Stimulated activated CD8-positive, alpha-beta memory T cell treated with anti-CD3 and anti-CD28 coated beads, Interleukin-15, amount 100 ng/mL, for 1 hour (primary cell): ENCODE results near the gene CCNQ.

Experiments used
- DNase-seq: peaks from one replicate; pipeline ENCODE4 v3.0.0-alpha.2; 2020; ENCODE audit warnings: low read depth

Gene CCNQ

DNA sequence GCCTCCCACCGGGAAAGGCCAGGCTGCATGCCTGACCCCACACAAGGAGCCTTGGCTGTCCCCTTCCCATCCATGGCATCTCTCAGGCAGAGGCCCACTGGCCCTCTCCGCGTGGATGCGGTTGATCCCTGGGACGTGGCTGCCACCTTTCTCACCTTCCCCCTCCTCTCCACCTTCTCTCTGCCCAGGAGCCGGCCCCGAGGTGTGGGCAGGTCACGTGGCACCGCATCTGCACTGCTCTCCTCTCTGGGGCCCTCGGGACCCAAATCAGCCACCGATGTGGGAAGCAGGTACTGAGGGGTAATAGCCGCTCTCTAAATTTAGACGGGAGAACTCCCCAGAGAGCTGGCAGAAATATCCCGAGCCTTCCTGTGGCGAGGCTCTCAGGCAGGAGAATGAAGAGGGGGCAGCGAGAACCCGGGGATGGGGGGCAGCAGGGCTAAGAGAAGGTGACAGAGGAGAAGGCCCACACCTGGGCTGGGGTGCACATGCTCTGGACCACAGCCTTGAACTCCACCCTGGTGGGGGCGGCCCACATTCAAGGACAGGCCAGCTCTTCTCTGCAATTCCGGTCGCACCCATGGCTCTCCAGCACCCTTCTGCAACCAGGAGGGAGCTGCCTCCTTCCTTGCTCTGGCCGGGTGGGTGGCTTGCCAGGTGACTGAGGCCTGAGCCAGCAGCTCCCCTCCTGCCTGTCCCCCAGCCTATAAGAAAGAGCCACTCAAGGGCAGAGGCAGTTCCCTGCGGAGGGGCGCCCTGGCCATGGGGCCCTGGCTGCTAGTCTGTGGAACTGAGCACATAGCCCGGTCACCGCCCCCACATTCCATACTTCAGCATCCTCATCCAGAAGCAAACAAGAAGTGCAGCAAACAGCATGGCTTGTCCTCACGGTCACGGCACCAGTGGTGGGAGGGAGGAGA lies 38.4 kb upstream of the CCNQ start:
- DNase-seq = no peak

DNA sequence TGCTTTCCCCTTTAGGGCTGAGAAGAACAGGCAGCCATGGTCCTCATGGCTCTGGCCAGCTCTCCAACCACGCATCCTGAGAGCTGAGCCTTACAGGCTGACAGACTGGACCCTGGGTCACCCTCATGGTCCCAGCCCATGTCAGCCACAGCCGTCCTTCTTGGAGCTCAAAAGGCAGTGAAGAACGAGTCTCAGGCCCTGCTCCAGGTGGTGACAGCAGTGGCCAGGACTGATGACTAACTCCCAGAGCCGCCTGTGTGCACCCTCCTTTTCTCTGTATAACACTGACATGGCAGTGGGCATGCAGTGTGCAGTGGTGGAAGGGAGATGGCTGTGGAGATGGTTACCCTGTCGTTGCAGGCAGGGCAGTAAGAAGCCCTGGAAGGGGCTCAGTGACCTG lies 37.8 kb upstream of the CCNQ start:
- DNase-seq = no peak

DNA sequence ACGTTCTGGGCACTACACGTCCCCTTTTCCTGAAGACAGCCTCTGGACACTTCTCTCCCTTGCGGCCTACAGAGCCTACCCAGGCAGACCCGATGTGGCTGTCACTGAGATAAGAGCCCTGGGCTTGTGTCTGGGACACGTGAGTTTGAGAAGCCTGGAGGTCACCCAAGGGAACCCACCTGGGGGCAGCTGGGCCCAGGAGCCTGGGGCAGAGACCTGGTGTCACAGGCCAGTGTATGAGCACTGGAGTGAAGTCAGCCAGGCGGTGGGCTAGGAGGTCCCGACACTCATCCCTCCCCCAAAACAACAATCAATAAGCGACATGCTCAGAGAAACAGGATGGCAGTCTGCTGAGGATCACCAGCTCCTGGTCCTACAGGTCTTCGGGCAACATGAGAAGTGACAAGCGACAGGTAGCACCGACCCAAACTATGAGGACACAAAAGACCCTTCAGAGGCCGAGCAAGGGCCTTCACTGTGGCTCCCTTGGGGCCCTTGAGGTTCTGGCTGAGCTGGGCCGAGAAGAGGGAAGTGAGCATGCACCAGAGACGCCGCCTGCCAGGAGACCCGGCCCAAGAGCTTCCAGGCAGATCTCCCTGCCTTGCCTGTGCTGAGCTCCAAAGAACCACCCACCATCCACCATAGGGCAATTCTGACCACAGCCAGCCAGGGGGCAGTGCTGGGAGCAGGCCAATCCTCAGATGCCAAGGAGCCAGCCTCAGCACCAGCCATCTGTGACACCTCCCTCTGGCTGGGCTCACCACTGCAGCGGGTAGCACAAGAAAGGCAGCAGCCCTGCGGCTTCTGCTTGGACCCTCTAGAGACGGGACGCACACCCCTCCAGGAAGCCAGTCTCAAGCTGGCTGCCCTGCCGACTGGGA lies 37.1 kb upstream of the CCNQ start:
- DNase-seq = no peak

DNA sequence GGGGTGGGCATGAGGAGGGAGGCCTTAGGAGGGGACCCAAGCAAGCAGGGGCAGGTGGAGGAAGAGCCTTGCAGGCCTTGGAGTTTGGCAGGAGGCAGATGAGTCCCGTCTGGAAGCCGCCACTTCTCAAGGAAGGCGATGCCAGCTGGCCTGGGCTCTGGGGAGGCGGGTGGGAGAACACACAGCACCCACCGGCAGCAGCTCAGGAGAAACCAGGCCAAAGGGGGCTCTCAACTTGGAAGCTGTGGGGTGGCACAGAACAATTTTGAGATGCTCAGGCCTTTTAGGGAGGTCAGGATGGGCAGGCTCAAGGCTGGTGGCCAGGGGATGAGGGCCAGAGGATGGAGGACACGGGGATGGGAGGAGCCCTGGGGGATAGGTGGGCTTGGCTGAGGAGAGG lies 36.4 kb upstream of the CCNQ start:
- no peak for DNase-seq

DNA sequence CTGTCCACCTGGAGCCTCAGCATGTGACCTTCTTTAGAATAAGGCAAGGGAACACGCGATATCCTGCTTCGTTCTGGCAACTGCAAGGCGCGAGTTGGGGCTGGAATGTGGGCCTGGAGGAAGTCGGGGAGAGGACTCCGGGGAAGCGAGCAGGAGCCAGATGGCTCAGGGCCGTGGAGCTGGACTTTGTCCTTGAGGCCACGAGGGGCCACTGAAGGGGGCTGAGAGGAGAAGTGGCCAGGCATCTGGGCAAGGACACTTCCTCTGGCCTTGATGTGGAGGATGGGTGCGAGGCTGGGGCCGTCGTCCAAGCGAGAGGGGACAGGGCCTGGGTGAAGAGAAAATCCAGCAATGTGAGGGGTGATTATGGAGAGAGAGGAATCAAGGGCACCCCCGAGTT lies 35.9 kb upstream of the CCNQ start:
- DNase-seq = no peak

DNA sequence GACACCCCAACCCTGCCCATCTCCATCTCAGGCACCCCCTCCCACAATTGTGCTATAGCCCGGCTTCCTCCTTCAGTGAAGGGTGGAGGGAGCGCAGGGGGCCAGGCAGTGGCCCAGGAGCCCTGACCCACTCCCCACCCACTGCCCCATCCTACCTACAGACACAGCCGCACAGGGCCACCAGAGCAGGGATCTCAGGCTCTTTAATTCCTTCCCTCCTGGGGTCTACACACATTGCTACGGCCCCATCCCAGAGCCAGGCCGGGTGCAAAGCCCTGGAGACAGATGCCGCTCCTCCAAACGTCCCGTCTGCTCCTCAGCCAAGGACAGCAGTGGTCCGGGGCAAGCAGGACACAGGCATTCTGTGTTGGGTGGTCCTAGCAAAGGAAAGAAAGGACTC lies 35.3 kb upstream of the CCNQ start:
- DNase-seq = no peak

DNA sequence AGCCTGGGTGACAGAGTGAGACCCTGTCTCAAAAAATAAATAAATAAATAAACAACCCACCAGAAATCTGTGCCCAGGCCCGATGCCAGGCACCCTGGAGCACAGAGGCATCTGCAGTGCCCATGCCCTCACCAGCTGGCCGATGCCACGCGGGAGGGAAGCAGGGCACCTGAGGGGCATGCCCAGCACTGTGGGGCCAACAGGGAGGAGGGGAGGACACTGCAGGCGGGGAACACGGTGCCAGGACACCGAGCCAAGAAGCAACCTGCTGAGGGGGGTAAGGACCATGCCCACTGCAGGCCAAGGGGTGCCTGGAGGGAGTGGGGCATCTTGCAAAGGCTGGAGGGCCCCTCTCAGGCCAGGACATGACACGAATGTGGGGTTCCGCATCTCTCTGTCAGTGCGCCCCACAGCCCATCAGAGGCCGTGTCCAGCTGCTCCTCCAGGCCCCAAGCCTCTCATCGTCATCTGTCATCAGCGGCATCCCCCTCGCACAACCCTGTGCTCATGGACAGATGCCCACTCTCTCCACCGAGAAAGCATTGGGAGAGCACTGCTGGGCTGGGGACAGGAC lies 34.8 kb upstream of the CCNQ start:
- no peak for DNase-seq

DNA sequence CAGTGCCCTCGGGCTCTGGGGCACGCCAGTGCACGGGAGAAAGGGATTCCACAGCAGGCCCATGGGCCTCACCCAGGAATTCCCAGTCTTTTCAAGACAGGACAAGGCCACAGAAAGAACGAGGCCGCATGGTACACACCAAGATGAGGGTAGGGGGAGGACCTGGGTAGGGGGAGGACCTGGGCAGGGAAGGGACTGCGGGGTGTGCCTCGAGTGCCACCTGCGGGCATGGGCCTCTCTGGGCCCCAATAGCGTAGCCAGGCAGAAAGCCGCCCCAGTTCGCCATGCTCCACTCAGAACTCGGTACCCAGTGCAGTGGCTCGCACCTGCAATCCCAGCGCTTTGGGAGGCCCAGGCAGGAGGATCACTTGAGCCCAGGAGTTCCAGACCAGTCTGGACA lies 34.1 kb upstream of the CCNQ start:
- DNase-seq = no peak

DNA sequence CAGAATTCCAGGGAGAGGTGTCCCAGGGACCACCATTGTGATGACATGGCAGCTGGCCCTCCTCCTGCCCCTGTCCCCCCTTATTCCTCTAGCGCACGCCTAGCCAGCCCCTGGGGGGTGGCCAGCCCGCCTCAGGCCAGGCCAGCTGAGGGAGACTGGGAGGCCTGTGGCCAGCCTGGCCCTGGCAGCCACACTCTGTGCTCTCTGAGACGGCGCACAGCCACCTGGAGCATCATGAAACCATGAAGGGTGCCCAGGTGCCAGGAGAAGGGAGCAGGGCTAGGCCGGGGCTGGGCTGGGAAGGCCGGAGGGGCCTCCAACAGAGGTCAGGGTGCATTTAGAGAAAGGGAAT lies 33.6 kb upstream of the CCNQ start:
- DNase-seq = no peak

DNA sequence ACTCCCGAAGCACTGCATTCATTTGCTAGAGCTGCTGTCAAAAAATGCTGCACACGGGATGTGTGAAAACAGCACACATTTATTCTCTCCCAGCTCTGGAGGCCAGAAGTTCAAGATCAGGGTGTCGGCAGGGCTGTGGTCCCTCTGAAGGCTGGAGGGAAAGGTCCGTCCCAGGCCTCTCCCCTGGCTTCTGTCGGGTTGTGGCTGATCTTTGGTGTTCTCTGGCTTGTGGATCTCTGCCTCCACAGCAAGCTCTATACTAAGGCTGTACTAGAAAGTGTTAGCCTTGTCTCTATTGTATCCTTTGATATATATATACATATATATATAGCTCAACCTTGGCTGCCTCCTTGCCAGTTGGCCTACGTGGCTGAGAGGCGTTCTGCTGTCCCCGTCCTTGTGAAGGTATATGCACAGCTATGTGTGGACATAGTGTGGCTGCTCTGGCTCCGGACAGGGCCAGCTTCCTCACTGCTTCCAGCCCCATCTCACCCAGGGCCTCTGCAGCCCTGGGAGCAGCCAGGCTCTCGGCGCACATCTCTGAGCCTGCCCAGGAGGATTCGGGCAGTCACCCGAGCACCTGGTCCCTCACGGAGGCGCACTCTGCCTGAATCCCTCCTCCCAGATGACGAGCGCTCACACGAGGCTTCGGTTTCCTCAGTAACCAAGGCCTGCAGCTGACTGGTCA lies 33.1 kb upstream of the CCNQ start:
- no peak for DNase-seq

DNA sequence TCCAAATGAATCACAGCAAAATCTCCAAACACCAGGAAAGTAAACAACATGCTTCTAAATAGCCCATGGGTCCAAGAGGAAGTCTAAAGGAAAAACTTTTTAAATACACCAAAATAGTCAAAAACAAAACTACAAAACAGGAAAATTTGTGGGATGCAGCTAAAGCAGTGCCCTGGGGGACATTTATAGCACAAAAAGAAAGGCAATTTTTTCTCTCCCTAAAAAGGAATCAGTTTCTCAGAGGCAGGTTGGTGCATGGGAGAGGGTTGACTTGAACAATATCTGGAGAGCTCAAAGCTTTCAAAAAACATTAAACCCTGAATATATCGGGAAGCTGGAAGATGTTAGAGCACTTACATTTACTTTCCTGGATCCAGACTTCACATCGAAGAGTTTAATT lies 32.4 kb upstream of the CCNQ start:
- no peak for DNase-seq

DNA sequence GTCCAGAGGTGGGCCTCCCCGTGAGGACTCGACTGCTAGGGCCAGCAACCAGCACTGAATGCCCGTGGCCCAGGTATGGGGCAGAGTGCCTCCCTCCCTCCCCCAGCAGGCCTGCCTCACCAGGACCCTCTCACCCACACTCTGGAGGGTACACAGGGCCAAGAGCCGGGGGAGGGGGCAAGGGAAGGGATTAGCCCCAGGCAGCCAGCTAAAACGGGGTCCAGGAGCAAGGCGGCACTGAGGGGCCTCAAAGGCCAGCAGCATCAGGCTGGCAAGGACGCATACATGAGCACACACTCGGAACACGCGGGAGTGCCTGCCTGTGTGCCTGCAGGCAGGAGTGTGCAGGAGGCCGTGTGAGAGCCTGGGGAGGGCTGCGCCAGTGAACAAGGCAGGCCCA lies 29.7 kb upstream of the CCNQ start:
- no peak for DNase-seq

DNA sequence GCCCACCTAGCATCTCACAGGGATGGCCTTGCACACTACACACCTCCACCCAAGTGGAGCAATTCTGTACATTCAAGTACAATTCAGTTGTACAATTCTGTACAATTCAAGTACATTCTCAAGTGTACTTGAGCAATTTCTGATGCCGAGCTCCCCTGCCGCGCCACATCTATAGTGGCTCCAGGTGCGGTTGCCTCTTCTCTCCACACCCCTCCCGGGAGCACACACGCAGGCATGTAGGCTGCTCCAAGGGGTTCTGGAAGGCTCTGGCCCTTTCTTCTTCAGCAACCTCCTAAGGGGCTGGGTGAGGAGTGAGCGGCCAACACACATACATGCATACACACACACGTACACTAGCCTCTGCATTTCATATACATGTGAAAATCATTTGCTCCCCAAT lies 29.2 kb upstream of the CCNQ start:
- DNase-seq = no peak

DNA sequence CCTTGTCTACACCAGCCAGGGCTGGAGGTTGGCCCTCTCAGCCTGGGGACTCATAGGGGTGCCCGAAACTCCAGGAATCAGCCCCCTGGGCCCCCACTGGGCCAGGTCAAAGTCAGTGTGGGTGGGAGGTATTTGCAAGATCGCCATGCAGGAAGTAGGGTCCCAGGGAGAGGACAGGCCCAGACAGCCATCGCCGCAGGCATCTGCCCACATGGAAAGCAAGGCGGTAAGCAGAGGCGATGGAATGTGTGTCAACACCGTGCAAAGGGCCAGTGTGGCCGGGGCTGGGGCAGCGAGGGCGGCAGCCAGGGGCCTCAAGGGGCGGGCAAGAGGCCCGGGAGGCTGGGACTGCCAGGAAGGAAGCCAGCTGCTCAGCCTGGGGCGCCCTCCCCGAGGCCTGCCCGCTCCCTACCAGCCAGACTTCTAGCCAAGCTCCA lies 28.8 kb upstream of the CCNQ start:
- DNase-seq = no peak

DNA sequence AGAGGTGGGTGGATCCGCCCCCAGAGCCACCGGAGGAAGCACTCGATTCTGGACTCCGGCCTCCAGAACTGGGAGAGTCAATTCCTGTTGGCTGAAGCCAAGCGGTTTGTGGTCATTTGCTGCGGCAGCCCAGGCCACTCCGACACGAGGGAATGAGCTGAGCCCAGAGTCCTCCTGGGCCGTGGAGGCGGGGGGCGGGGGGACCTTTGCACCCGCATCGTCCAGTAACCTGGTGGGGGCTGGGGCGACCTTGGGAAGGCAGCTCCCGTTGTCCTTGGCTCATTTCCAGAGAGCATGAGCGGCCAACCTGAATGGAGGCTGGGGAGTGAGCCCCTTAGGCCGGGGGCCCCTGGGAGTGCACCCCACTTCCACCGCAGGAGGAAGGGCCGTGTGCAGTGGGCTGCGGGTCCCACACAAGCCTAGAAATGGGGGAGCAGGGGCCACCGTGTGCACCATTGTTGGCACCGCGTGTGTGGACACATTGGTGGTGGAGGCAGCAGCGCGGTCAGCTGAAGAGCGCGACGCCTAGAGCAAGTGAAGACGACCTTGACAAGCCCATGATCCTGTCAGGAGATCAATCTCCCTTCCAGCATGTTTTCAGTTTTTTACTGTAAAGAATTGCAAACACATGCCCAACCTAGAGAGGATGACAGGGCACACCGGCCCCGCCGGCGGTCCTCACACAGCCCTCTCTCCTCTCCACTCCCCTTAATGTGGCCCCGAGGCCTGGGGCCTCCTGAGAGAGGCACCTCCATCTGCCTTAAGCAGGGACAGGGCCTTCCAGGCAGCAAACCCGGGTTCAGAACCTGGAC lies 28.1 kb upstream of the CCNQ start:
- DNase-seq = no peak

DNA sequence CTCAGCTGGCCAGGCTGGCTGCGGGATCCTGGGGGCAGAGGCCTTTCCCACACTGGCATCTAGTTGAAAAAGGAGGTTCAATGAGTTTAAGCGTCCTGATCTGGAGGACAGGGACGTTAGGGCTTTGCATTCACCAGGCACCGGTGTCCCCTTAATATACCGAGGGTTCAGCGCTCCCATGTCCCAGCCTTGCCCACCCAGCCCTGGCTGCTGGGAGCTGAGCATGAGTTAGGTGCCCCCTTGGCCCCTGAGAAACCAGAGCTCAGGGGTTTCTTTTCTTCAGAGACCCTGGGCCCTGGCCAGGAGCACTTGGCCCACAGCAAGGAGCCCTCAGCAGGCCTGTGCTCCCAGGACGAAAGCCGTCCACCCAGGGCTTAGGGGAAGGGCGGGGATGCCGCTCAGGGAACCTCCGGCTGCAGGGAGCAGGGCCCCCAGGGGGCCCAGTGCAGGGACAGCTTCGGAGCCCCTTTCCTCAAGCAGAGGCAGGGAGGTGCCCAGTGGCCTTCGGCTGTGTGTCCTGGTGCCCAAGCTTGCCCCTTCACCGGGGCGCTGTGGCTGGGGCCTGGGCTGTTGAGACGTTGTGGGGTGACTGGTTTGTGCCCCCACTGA lies 27.2 kb upstream of the CCNQ start:
- no peak for DNase-seq

DNA sequence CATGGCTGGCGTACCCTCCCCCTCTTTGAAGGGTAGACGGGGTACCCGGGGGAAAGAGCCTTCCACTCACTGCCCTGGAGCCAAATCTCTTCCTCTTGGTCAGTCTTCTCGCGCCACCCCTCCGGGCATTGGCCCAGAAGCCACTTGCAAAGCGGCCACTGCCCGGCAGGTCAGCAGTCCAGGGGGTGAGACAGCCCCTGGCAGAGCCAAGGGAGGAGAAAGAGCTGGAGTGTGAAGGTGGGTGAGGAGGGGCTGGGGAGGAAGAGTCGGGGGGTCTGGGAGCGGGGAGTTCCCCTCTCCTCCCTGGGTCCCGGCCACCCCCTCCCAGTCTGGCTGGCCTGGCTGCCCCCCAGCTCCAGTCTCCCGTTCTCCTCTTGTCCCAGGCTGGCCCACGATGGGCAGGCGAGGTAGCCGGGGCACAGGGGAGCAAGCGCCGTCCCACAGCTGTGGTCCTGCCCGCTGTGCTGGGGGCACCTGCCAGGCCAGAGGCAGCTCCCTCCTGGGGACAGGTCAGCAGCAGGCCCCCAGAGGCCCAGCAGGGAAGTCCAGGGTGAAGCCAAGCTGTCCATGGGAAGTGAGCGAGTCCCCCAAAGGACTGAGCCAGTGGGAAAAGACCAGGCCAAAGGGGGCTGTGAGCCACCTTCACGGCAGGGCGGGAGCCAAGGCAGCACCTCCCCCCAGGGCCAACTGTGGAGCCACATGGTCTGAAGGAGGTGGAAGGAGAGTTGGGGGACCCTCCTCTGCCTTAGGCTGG lies 26.5 kb upstream of the CCNQ start:
- no peak for DNase-seq

DNA sequence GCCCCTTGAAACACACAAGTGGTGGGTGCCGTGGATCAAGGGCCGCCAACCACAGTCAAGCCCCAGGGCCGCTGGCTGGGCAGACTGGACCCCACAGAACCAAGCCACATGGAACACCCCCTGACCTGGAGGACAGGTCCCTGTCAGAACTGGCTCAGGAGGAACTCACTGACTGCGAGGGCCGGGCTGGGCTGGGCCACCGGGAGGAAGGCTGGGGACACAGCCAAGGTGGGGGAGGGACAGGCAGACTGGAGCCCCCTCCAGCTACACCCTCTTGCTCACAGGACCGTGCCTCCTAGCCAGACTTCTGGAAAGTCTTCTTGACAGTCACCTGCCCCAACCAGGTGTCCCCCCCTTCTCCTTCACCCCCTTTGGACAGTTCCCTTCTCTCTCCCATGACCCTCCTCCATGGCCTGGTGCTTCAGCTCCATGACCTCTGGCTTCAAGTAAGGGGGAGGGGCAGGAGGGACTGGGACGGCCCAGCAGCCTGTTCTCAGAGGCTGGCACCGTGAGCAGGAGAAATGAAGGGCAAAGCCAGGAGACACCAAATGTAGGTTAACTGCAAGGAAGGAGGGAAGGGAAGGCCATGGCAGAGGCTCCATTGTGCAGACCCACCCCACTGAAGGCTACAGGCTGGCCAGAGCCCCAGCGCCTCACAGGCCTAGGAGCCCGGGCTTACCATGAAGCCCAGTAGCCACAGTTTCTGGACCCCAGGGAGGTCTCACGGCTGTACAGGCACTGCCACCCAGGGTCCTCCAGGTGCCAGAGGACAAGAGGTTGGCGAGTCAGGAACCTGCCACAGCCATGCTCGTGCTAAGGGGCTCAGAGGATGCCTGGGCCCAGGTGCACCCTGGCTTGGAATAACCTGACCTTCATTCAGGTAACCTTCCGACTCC lies 25.5 kb upstream of the CCNQ start:
- no peak for DNase-seq

DNA sequence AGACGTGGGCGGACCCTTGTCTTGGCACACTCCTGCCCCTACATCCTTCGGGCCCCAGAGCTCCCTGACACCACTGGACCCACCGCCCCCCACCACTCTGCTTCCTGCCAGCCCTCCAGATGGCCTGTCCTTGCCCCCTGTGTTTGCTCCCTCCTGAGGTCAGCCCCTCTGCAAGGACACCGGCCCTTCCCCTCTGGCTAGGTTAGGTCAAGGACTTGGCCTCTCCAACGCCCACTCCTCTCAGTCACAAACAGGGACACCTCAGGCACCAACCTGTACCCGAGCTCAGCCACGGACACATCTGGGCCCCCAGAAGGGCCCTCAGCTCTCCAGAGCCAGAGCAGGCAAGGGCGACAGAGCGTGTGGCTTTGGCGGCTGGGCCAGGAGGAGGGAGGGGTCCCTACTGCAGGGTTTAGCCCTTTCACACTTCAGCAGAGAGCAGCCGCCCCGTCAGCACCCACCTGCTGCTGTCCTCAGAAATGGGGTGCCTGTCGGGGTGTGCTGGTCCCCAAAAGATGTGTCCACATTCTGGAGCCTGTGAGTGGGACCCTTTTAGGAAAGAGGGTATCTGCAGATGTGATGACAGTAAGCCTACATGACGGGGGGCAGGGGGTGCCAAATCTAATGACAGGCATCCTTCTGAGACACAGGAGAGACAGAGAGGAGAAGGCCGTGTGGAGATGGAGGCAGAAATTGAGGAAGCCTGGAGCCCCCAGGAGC lies 24.5 kb upstream of the CCNQ start:
- no peak for DNase-seq
